Right lobe of liver (tissue), 6 donors: ENCODE measurements around the gene PCID2. TPM values are rescaled to one million over a fixed set of nuclear protein-coding genes. Genes with fewer than 3 reads are reported as not detected.

Experiments
- ATAC-seq, 4 donors: fragments of 200-7000 bp; cut with Tn5 transposase; one replicate each; pipeline ENCODE4 v1.9.1; 2020; ENCODE audit warnings: mild to moderate bottlenecking in 4 of 4, moderate library complexity in 4 of 4
- DNase-seq, 3 donors: peaks; one replicate each; pipeline ENCODE4 v3.0.0-alpha.2; 2020
- H3K27ac ChIP-seq, 3 donors: fragments of 200-600 bp; one replicate each; pipeline ENCODE4 v1.8.0; 2022
- H3K27me3 ChIP-seq, 2 donors: fragments of 200-600 bp; one replicate each; pipeline ENCODE4 v1.8.0; 2022
- H3K36me3 ChIP-seq, 4 donors: fragments of 200-600 bp; sonication (generic) in 1 of 4; one replicate each; pipeline versions ENCODE4 v1.5.1 to v1.8.0; 2017 to 2022; ENCODE audit warnings: control low read depth in 1 of 4
- H3K4me1 ChIP-seq, 4 donors: fragments of 200-600 bp; sonication (generic) in 1 of 4; one replicate each; pipeline versions ENCODE4 v1.5.1 to v1.8.0; 2017 to 2022; ENCODE audit warnings: control low read depth in 1 of 4
- H3K4me3 ChIP-seq, 3 donors: fragments of 200-600 bp; one replicate each; pipeline ENCODE4 v1.8.0; 2022
- H3K9me3 ChIP-seq, 4 donors: fragments of 200-600 bp; sonication (generic) in 1 of 4; one replicate each; pipeline versions ENCODE4 v1.5.1 to v1.8.0; 2017 to 2022; ENCODE audit warnings: control low read depth in 1 of 4
- CTCF ChIP-seq, 4 donors: fragments of 200-600 bp in 3 of 4; fragments of 450-650 bp in 1 of 4; IDR thresholded peaks; one replicate each; pipeline versions ENCODE4 v1.5.1 to v1.8.0; 2016 to 2022; ENCODE audit warnings: antibody characterized with exemption in 4 of 4, mild to moderate bottlenecking in 2 of 4
- POLR2A ChIP-seq: fragments of 450-650 bp; IDR thresholded peaks from one replicate; pipeline ENCODE4 v1.6.1; 2017; ENCODE audit warnings: antibody characterized with exemption, mild to moderate bottlenecking
- WGBS: methylation state at CpG from one replicate; pipeline ENCODE4 v1.1.6; 2018; ENCODE audit warnings: low coverage, low lambda C conversion rate; ENCODE audit not compliant: insufficient coverage; ENCODE audit errors: missing lambda C conversion rate; 5-methylcytosine and 5-hydroxymethylcytosine counted together
- intact Hi-C, 2 donors: fragments of 100-400 bp; cut with DNase I; formaldehyde crosslinking; loops; one replicate each; pipeline versions ENCODE4 v1.11.2 to v1.14.1; 2022
- total RNA-seq, 6 experiments: library from RNA; depleted of rRNA in 2 of 6; stranded (reverse); fragments of >200 nt in 2 of 6; fragmentation: NEBNext Ultra II Directional in 3 of 6; extraction: Animal tissue kit (Norgen Biotek cat#: 25700) in 3 of 6; gene quantifications; one replicate each; pipeline versions ENCODE4 v1.1.0 to v1.2.4, GENCODE V29; 2016 to 2023
- donor health status: DM: no; HTN: yes; CAD: no.
- donor health status: DM: no; HTN: no; CAD: no.
- donor health status: DM: no; HTN: no; CAD: no.
- donor health status: DM: no; HTN: yes; CAD: no.
- donor health status: DM: no; HTN: yes; CAD: no.

PCID2 gene
- total RNA-seq, 6 experiments from 2014 or later: 15.1 to 24.9 (median 19.4) TPM

- WGBS: 92% methylated on average over 6 of the region's 22 CpGs
- Histone ChIP-seq H3K27ac (no peak overlapping the region), H3K36me3 (peaks cover 0 to 32% (median 14%) of the 10 kb centered on the region in 4 donors), H3K27me3 (no peaks in the 10 kb centered on the region), H3K9me3 (no peaks in the 10 kb centered on the region), H3K4me1 (peaks cover 0 to 9% (median 0%) of the 10 kb centered on the region in 4 donors), H3K4me3 (no peak overlapping the region)
- intact Hi-C loops: no loop called here
- DNase-seq (no peak), ATAC-seq (peak in 2 of 4 donors; percentile 32 to 34)
- TF ChIP-seq CTCF (IDR thresholded peaks at IDR 0.05) (no peak), POLR2A (no peak)
These were observed 23.7 kb downstream of the PCID2 start for GRCh38 chr13:113184568-113185440.

- Histone ChIP-seq H3K36me3 (peaks cover 0 to 44% (median 22%) of the 10 kb centered on the region in 4 donors), H3K27me3 (no peaks in the 10 kb centered on the region), H3K4me3 (no peak overlapping the region), H3K9me3 (no peaks in the 10 kb centered on the region), H3K4me1 (peaks cover 0 to 9% (median 0%) of the 10 kb centered on the region in 4 donors), H3K27ac (peak overlapping the region in 1 of 3 donors; percentile 6)
- 68% methylated on average over 14 of the region's 14 CpGs for WGBS
- intact Hi-C loops: no loop called here
- ATAC-seq (peak; percentile 43 to 77 (median 50)), DNase-seq (no peak)
- TF ChIP-seq CTCF (IDR thresholded peaks at IDR 0.05): no peak
- no peak for TF ChIP-seq POLR2A
These were observed 24.9 kb downstream of the PCID2 start for GRCh38 chr13:113183450-113184129.

GRCh38 chr13:113182046-113182445 is 26.4 kb downstream of the PCID2 start:
- TF ChIP-seq CTCF (IDR thresholded peaks at IDR 0.05): no peak
- no peak for TF ChIP-seq POLR2A
- no peak overlapping the region for H3K4me3 ChIP-seq
- intact Hi-C loops: no loop called here
- no peaks in the 10 kb centered on the region for H3K27me3 ChIP-seq
- H3K27ac ChIP-seq: no peak overlapping the region
- peaks cover 0 to 9% (median 0%) of the 10 kb centered on the region in 4 donors for H3K4me1 ChIP-seq
- H3K36me3 ChIP-seq: peaks cover 0 to 52% (median 31%) of the 10 kb centered on the region in 4 donors
- no peaks in the 10 kb centered on the region for H3K9me3 ChIP-seq
- ATAC-seq: no peak
- WGBS: 83% methylated on average over 1 of the region's 4 CpGs
- DNase-seq: no peak

GRCh38 chr13:113179374-113180230 is 28.9 kb downstream of the PCID2 start:
- ATAC-seq (no peak), DNase-seq (no peak)
- Histone ChIP-seq H3K4me1 (peaks cover 0 to 9% (median 0%) of the 10 kb centered on the region in 4 donors), H3K36me3 (peaks cover 0 to 64% (median 32%) of the 10 kb centered on the region in 4 donors), H3K27me3 (no peaks in the 10 kb centered on the region), H3K4me3 (no peak overlapping the region), H3K9me3 (no peaks in the 10 kb centered on the region), H3K27ac (no peak overlapping the region)
- TF ChIP-seq CTCF (IDR thresholded peaks at IDR 0.05) (no peak), POLR2A (no peak)
- WGBS: 86% methylated on average over 15 of the region's 28 CpGs
- intact Hi-C loops: no loop called here
